ENCODE data around the gene RNF220.

DNA sequence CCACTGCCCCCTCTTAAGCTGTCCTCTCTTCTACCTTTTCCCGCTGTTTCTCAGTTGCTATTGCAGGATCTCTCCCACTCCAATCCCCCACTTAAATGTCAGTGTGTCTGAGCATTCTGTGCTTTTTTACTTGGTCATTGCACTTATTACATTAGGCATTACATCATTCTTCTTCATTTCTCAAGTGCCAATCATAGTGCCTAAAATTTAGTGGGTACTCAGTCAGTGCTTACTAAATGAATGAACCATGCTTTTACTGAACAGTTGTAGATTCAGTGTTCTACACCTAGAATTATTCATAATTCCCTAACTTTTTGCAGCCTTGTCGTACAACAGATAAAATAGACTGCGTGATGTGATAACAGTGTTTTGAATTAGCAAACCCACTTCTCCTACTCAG lies 288.8 kb downstream of the RNF220 start:
- TF ChIP-seq, protein P1, sequence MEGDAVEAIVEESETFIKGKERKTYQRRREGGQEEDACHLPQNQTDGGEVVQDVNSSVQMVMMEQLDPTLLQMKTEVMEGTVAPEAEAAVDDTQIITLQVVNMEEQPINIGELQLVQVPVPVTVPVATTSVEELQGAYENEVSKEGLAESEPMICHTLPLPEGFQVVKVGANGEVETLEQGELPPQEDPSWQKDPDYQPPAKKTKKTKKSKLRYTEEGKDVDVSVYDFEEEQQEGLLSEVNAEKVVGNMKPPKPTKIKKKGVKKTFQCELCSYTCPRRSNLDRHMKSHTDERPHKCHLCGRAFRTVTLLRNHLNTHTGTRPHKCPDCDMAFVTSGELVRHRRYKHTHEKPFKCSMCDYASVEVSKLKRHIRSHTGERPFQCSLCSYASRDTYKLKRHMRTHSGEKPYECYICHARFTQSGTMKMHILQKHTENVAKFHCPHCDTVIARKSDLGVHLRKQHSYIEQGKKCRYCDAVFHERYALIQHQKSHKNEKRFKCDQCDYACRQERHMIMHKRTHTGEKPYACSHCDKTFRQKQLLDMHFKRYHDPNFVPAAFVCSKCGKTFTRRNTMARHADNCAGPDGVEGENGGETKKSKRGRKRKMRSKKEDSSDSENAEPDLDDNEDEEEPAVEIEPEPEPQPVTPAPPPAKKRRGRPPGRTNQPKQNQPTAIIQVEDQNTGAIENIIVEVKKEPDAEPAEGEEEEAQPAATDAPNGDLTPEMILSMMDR (conservative IDR thresholded peaks at IDR 0.05; ENCODE audit: low read depth, low read length), result no peak
- no peak for TF ChIP-seq EZH2phosphoT487 (IDR thresholded peaks at IDR 0.05; ENCODE audit: borderline replicate concordance, low read length)
